OCI-LY3 (cell line): ENCODE data around the gene BBX.

ENCODE experiments used
- H2AFZ ChIP-seq: fragments of 200-600, 300-600 bp; shearing (Covaris generic); 2 replicates; pipeline ENCODE4 v1.6.0; 2014; ENCODE audit warnings: antibody characterized with exemption, low read depth, low read length
- H3K27ac ChIP-seq: fragments of 200-600, 300-600 bp; sonication (generic); 2 replicates; pipeline ENCODE4 v1.5.1; 2014; ENCODE audit warnings: mild to moderate bottlenecking, low read length, moderate library complexity, mixed read lengths
- H3K27me3 ChIP-seq: fragments of 200-600, 300-600 bp; sonication (generic); 2 replicates; pipeline ENCODE4 v1.6.1; 2014; ENCODE audit warnings: low read depth, low read length, mixed read lengths
- H3K36me3 ChIP-seq: fragments of 200-600, 300-600 bp; sonication (generic); replicated peaks from 2 replicates; pipeline ENCODE3; 2014; ENCODE audit warnings: low read depth, low read length, mixed read lengths
- H3K4me1 ChIP-seq: fragments of 300-600, 200-600 bp; sonication (generic); 2 replicates; pipeline ENCODE4 v1.6.1; 2014; ENCODE audit warnings: low read length, mixed read lengths
- H3K4me2 ChIP-seq: fragments of 200-600, 300-600 bp; sonication (generic); 2 replicates; pipeline ENCODE4 v1.6.1; 2014; ENCODE audit warnings: low read length, mixed read lengths
- H3K4me3 ChIP-seq: fragments of 300-600, 200-600 bp; sonication (generic); 2 replicates; pipeline ENCODE4 v1.5.1; 2014; ENCODE audit warnings: antibody characterized with exemption, mild to moderate bottlenecking, low read length, moderate library complexity
- H3K79me2 ChIP-seq: fragments of 300-600, 200-600 bp; shearing (Covaris generic); 2 replicates; pipeline ENCODE4 v1.6.1; 2014; ENCODE audit warnings: mild to moderate bottlenecking, low read length, mixed read lengths
- H3K9ac ChIP-seq: fragments of 300-600, 200-600 bp; shearing (Covaris generic); 2 replicates; pipeline ENCODE4 v1.6.0; 2014; ENCODE audit warnings: mild to moderate bottlenecking, low read length, moderate library complexity
- H3K9me3 ChIP-seq: fragments of 200-600, 300-600 bp; shearing (Covaris generic); 2 replicates; pipeline ENCODE4 v1.6.1; 2014; ENCODE audit warnings: low read length, mixed read lengths; ENCODE audit not compliant: insufficient read depth
- H4K20me1 ChIP-seq: fragments of 200-600, 300-600 bp; sonication (generic); 2 replicates; pipeline ENCODE4 v1.6.1; 2016; ENCODE audit warnings: low read length, mixed read lengths; ENCODE audit not compliant: insufficient read depth
- CTCF ChIP-seq: fragments of 200-600, 300-600 bp; sonication (generic); IDR thresholded peaks from 2 replicates; pipeline ENCODE4 v1.5.1; 2014; ENCODE audit warnings: antibody characterized with exemption, low read length, low read depth
- EZH2phosphoT487 ChIP-seq: fragments of 200-600 bp; shearing (Covaris generic); IDR thresholded peaks from 2 replicates; pipeline ENCODE4 v1.6.1; 2018; ENCODE audit warnings: antibody characterized with exemption, mixed run types, low read depth

The BBX gene

GRCh38 chr3:107739227-107739626 is 216.5 kb downstream of the BBX start:
- H3K27ac ChIP-seq, result no peak overlapping the region
- H3K36me3 ChIP-seq, result no peaks in the 10 kb centered on the region
- no peaks in the 10 kb centered on the region for H3K27me3 ChIP-seq
- no peak overlapping the region for H3K4me2 ChIP-seq
- 0 out of 2 replicates have a peak, but pooled peaks cover 4% of the 10 kb centered on the region for H4K20me1 ChIP-seq
- TF ChIP-seq EZH2phosphoT487 (no peak), CTCF (no peak)
- H3K79me2 ChIP-seq, result no peaks in the 10 kb centered on the region
- no peak overlapping the region for H2AFZ ChIP-seq
- H3K4me1 ChIP-seq, result peaks cover 10% of the 10 kb centered on the region
- no peaks in the 10 kb centered on the region for H3K9me3 ChIP-seq
- no peak overlapping the region for H3K9ac ChIP-seq
- H3K4me3 ChIP-seq, result no peak overlapping the region

- no peak overlapping the region for H3K27ac ChIP-seq
- no peak overlapping the region for H2AFZ ChIP-seq
- no peaks in the 10 kb centered on the region for H3K9me3 ChIP-seq
- H4K20me1 ChIP-seq, result 0 out of 2 replicates have a peak, but pooled peaks cover 4% of the 10 kb centered on the region
- H3K79me2 ChIP-seq, result no peaks in the 10 kb centered on the region
- H3K9ac ChIP-seq, result no peak overlapping the region
- no peaks in the 10 kb centered on the region for H3K36me3 ChIP-seq
- no peak overlapping the region for H3K4me2 ChIP-seq
- no peaks in the 10 kb centered on the region for H3K27me3 ChIP-seq
- no peak for TF ChIP-seq EZH2phosphoT487
- TF ChIP-seq CTCF, result peak; percentile 71
- H3K4me1 ChIP-seq, result peaks cover 10% of the 10 kb centered on the region
- H3K4me3 ChIP-seq, result no peak overlapping the region
Measured at GRCh38 chr3:107740992-107741896, 218.5 kb downstream of the BBX start.

- no peaks in the 10 kb centered on the region for H4K20me1 ChIP-seq
- no peak overlapping the region for H3K4me3 ChIP-seq
- H3K36me3 ChIP-seq, result no peaks in the 10 kb centered on the region
Measured at GRCh38 chr3:107745354-107745753, 222.6 kb downstream of the BBX start.

More at GRCh38 chr3:107745354-107745753, 222.6 kb downstream of the BBX start:
- H3K79me2 ChIP-seq, result no peaks in the 10 kb centered on the region
- no peaks in the 10 kb centered on the region for H3K4me1 ChIP-seq
- no peak overlapping the region for H3K4me2 ChIP-seq
- no peaks in the 10 kb centered on the region for H3K27me3 ChIP-seq
- TF ChIP-seq EZH2phosphoT487 (no peak), CTCF (no peak)
- no peak overlapping the region for H3K9ac ChIP-seq
- H3K27ac ChIP-seq, result no peak overlapping the region
- H3K9me3 ChIP-seq, result no peaks in the 10 kb centered on the region
- H2AFZ ChIP-seq, result no peak overlapping the region
